Stimulated activated CD8-positive, alpha-beta memory T cell treated with anti-CD3 and anti-CD28 coated beads, Interleukin-4, amount 100 ng/mL, for 24 hours (primary cell): ENCODE measurements around the gene DAZ1.
"Not testable (repeated sequence)": the region's sequence is repeated elsewhere in the genome, so short reads cannot be mapped to it uniquely, and the experiment has no call there.

ENCODE experiments used
- DNase-seq: peaks from one replicate; pipeline ENCODE4 v3.0.0-alpha.2; 2020; ENCODE audit warnings: low read depth

DAZ1 gene, protein sequence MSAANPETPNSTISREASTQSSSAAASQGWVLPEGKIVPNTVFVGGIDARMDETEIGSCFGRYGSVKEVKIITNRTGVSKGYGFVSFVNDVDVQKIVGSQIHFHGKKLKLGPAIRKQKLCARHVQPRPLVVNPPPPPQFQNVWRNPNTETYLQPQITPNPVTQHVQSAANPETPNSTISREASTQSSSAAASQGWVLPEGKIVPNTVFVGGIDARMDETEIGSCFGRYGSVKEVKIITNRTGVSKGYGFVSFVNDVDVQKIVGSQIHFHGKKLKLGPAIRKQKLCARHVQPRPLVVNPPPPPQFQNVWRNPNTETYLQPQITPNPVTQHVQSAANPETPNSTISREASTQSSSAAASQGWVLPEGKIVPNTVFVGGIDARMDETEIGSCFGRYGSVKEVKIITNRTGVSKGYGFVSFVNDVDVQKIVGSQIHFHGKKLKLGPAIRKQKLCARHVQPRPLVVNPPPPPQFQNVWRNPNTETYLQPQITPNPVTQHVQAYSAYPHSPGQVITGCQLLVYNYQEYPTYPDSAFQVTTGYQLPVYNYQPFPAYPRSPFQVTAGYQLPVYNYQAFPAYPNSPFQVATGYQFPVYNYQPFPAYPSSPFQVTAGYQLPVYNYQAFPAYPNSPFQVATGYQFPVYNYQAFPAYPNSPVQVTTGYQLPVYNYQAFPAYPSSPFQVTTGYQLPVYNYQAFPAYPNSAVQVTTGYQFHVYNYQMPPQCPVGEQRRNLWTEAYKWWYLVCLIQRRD

GRCh38 chrY:23198908-23199307 lies at the start of gene DAZ1:
Gene DAZ1, minus strand, starts transcription at chrY:23199008. Its CDS starts 208 bp downstream, at chrY:23198800.
- not testable (repeated sequence) for DNase-seq

GRCh38 chrY:23219233-23219632 lies 20.4 kb upstream of the DAZ1 start, which contains the start of gene DAZ2:
Gene DAZ2, plus strand, starts transcription at chrY:23219533. Its CDS starts 208 bp downstream, at chrY:23219741.
- DNase-seq = not testable (repeated sequence)

DNA sequence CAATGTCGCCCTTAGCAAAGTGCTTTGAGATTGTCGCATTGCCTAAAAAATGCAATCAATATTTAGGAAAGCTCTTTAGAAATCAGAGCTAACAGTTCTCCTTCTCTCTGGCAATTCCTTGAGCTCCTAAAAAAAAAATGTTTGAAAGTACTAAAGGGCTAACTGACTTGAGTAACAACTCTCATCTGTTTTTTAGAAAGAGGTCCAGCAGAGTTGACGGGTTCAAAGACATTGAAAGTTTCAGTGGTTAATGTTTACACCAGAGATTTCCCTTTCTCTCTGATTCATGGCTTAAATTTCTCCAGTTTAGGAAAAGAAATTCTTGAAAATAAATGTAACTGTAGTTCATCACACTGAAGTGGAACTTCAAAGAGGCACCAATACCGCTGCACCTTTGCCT lies 11.9 kb upstream of the DAZ1 start:
- not testable (repeated sequence) for DNase-seq

DNA sequence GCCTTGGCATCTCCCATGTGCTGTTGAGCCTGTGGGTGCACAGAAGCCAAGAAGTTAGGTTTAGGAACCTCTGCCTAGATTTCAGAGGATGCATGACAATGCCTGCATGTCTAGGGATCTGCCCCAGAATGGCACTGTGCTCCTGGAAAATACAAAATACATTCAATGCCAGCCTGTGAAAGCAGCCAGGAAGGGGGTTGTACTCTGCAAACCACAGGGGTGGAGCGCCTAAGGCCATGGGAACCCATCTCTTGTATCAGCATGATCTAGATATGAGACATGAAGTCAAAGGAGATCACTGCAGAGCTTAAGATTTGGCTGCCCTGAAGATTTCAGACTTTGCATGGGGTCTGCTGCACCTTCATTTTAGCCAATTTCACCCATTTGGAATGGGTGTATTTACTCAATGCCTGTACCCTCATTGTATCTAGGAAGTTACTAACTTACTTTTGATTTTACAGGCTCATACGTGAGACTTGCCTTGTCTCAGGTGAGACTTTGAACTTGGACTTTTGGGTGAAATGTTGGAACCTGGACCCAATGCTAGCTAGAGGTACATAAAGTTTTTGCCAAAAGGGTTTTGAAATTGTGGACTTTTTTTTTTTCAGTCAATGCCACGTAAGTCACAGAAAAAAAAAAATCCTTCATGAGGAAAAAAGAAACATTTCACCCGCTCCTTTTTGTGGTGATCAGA lies 11.1 kb upstream of the DAZ1 start:
- not testable (repeated sequence) for DNase-seq

DNA sequence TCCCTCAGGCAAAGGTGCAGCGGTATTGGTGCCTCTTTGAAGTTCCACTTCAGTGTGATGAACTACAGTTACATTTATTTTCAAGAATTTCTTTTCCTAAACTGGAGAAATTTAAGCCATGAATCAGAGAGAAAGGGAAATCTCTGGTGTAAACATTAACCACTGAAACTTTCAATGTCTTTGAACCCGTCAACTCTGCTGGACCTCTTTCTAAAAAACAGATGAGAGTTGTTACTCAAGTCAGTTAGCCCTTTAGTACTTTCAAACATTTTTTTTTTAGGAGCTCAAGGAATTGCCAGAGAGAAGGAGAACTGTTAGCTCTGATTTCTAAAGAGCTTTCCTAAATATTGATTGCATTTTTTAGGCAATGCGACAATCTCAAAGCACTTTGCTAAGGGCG lies 8.6 kb upstream of the DAZ1 start:
- DNase-seq = not testable (repeated sequence)
